Subcutaneous adipose tissue (tissue), 4 donors: ENCODE measurements around the gene S100A7. TPM values are rescaled to one million over a fixed set of nuclear protein-coding genes. Genes with fewer than 3 reads are reported as not detected.

Experiments used
- CTCF ChIP-seq: fragments of 450-650 bp; IDR thresholded peaks from one replicate; pipeline ENCODE4 v1.5.1; 2016; ENCODE audit warnings: low read depth, mild to moderate bottlenecking, control low read depth, antibody characterized with exemption, moderate library complexity
- total RNA-seq, 4 donors: library from RNA; depleted of rRNA; stranded (reverse); fragments of >200 nt; gene quantifications; one replicate each; pipeline ENCODE4 v1.1.0, GENCODE V29; 2016

Gene S100A7
- total RNA-seq, 4 donors from 2014 or later: not detected

- no peak for TF ChIP-seq CTCF
Measured at GRCh38 chr1:153434746-153435455, 25.6 kb downstream of the S100A7 start.

GRCh38 chr1:153432874-153433681 is 27.4 kb downstream of the S100A7 start:
- TF ChIP-seq CTCF: no peak

GRCh38 chr1:153431928-153432327 is 28.5 kb downstream of the S100A7 start:
- no peak for TF ChIP-seq CTCF

GRCh38 chr1:153431427-153431826 is 29.0 kb downstream of the S100A7 start:
- TF ChIP-seq CTCF: no peak

- no peak for TF ChIP-seq CTCF
Measured at GRCh38 chr1:153431002-153431401, 29.4 kb downstream of the S100A7 start.

- no peak for TF ChIP-seq CTCF
Measured at GRCh38 chr1:153430561-153430960, 29.9 kb downstream of the S100A7 start.

GRCh38 chr1:153430166-153430553 is 30.3 kb downstream of the S100A7 start:
- no peak for TF ChIP-seq CTCF
